MM.1S (cell line): Measurements from ENCODE around the gene RNASET2.
"Not testable (repeated sequence)": the region's sequence is repeated elsewhere in the genome, so short reads cannot be mapped to it uniquely, and the experiment has no call there.

Source experiments
- CTCF ChIP-seq: fragments of 300-600 bp; sonication (generic); IDR thresholded peaks from 2 replicates; pipeline ENCODE4 v1.5.1; 2016; ENCODE audit warnings: antibody characterized with exemption, low read length, mixed read lengths
- EZH2 ChIP-seq: fragments of 300-600 bp; sonication (generic); optimal IDR thresholded peaks from 2 replicates; pipeline ENCODE3; 2017; ENCODE audit warnings: low read depth, mild to moderate bottlenecking, antibody characterized with exemption, low read length, mixed read lengths

- not testable (repeated sequence) for TF ChIP-seq CTCF, EZH2
Measured at GRCh38 chr6:166914952-166915351, 41.4 kb downstream of the RNASET2 start.
